HEK293T (cell line): ENCODE data around the gene CISD2.

Experiments
- FOXK2 ChIP-seq: fragments of 450-650 bp; IDR thresholded peaks from 2 replicates; pipeline ENCODE4 v1.6.1; 2016; ENCODE audit warnings: mild to moderate bottlenecking
- SP1 ChIP-seq: fragments of 450-650 bp; IDR thresholded peaks from 2 replicates; pipeline ENCODE4 v1.6.1; 2017

DNA sequence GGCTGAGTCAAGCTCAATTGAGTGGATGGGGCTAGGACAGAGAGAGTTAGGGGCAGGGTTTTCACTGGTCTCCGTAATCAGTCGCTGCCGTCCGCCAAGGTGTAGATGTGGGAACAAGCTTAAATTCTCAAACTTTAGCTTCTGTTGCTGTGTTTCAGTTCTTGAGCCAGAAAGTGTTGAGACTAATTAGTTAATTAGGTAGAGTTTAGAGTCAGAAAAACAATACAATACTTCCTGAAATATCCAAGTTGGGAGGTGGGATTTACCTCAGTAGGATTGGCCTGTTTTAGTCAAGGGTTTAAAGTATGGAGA is 40.3 kb upstream of the CISD2 start:
- no peak for TF ChIP-seq SP1
- TF ChIP-seq FOXK2, result no peak
